ENCODE data around the gene CPLX1.
"Not testable (repeated sequence)": the region's sequence is repeated elsewhere in the genome, so short reads cannot be mapped to it uniquely, and the experiment has no call there.

Gene CPLX1

DNA sequence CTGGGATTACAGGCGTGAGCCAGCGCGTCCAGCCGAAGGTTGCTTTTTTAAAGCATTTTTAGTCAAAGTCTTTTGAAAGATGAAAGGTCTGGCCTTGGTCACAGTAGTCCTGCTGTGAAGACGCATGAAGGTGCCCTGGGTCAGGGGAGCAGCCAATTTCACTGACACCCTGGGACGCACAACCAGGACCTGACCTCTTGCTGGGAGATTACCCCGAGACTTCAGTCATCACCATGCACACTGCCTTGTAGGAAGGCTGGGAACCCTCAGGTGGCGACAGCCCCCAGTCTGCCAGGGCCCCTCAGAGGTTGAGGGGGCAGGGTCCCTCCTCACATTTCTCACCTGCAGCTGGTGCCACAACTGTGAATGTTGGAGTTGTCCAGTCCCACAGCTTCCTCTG lies 53.2 kb downstream of the CPLX1 start:
- DNase-seq = no peak

GRCh38 chr4:772118-772517 lies 53.8 kb downstream of the CPLX1 start:
- no peak for DNase-seq

GRCh38 chr4:771464-771863 lies 54.5 kb downstream of the CPLX1 start:
- no peak for DNase-seq

GRCh38 chr4:770022-770421 lies 55.9 kb downstream of the CPLX1 start:
- DNase-seq = no peak

- DNase-seq = no peak
Measured at GRCh38 chr4:769511-769910, 56.4 kb downstream of the CPLX1 start.

- no peak for DNase-seq
Measured at GRCh38 chr4:768995-769394, 56.9 kb downstream of the CPLX1 start.

GRCh38 chr4:768076-768475 lies 57.9 kb downstream of the CPLX1 start:
- DNase-seq = no peak

GRCh38 chr4:766559-767283 lies 59.2 kb downstream of the CPLX1 start:
- no peak for DNase-seq

- DNase-seq = no peak
Measured at GRCh38 chr4:766152-766515, 59.8 kb downstream of the CPLX1 start.

DNA sequence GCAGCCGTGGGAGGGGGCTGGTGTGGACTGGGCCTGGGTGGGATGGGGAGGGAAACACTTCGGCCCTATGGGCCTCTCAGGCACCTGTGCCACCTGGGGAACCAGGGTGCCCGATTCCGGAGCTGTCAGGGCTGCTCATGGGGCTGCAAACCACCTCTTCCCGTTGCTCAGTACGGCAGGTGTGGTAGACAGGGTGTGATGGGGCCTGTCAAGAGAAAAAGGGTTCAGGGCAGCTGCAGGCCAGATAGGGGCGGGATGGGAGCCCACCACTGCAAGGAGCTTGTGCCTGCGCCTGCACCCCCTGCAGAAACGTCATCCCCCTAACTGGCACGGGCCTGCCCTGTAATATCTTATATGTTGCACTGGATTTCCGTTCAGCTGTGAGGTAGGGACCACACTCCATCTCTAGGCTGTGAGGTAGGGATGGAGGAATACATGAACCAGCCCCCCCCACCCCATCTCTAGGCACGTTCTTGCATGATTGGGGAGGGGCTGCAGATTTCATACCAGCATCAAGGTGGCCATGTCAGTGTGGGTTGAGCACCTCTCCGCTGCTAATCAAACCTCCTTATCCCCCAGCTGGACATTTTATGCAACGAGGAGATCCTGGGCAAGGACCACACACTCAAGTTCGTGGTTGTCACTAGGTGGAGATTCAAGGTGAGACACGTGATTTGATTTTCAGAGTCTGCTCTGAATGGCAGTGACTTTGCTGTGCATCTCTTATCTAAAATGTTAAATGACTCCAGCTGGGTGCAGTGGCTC lies 61.3 kb downstream of the CPLX1 start:
- DNase-seq = no peak

DNA sequence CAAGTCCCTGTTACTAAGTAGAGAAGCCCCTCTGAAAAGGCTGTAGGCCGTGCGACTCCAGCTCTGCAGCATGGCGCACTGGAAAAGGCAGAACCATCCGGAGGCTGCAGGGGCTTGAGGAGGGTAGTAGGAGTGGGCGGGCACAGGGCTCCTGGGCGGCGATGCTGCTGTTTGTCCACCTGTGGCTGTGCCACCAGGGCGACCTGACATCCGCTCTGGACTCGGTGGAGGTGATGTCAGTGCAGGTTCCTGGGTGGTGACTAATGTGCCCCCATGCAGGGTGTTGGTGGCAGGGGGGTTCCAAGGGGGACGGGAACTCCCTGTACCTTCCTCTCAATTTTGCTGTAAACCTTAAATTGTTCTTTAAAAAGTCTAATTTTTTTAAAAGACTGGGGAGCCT lies 62.0 kb downstream of the CPLX1 start:
- no peak for DNase-seq

DNA sequence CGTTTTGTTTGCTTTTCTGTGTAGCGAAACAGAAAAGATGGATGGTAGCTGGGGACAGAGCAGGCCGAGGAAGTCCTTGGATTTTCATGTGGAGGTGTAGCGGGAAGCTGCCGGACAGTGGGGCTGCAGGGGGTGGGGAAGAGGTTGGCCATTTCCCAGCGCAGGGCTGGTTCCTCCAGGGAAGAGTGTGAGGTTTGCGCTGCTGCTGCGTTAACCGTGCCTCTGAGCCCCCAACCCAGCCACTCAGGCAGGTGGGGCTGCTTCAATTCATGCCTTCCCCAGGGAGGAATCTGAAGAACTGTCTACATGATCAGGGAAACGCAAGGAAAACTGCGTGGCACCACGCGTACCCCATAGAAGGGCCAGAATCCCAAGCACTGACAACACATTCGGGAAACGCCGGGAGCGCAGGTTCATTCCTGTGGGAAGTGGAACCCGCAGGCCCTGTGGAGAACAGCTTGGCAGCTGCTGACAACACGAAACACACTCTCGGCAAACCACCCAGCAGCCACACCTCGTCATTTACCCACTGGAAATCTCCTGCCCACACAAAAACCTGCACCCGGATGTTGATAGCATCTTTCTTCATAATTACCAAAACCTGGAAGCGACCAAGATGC lies 62.6 kb downstream of the CPLX1 start:
- no peak for DNase-seq

GRCh38 chr4:762211-763190 lies 63.4 kb downstream of the CPLX1 start:
- no peak for DNase-seq

GRCh38 chr4:761739-762138 lies 64.2 kb downstream of the CPLX1 start:
- DNase-seq = no peak

DNA sequence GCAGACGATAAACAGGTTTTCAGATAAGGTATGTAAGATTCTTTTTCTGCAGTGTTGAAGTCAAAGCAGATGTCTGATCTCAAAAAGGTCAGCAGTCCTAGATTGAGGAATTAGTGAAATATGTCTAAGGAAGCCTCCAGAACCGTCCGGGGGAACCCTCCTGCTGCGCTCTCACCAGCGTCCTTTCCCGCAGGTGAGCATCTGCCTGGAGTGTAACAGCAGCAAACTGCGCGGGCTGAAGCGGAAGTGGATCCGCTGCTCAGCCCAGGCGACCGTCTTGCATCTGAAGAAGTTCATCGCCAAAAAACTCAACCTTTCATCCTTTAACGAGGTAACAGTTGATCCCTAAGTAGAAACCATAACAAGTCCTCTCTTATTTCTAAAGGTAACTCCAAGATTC lies 64.8 kb downstream of the CPLX1 start:
- no peak for DNase-seq

DNA sequence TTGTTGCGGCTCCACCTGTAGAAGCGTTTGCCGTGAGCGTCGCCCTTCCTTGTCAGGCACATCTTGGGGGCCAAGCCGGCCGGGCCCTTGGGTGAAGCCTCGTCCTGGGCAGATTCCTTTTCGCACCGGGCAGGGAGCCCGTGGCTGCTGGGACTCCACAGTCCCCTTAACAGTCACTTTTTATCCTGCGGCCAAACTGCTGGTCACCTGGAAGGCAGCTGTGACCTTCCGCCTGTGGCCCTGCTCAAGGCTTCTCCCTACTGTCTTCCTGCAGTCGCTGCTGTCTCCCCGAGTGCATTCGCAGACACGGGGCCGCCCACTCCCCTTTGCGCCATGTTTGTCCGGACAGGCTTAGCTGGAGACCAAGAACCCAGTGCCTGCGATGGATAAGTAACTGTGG lies 65.3 kb downstream of the CPLX1 start:
- DNase-seq = no peak

GRCh38 chr4:759810-760209 lies 66.1 kb downstream of the CPLX1 start:
- DNase-seq = not testable (repeated sequence)

GRCh38 chr4:757111-757510 lies 68.8 kb downstream of the CPLX1 start:
- no peak for DNase-seq

GRCh38 chr4:754221-755120 lies 71.5 kb downstream of the CPLX1 start:
- no peak for DNase-seq

DNA sequence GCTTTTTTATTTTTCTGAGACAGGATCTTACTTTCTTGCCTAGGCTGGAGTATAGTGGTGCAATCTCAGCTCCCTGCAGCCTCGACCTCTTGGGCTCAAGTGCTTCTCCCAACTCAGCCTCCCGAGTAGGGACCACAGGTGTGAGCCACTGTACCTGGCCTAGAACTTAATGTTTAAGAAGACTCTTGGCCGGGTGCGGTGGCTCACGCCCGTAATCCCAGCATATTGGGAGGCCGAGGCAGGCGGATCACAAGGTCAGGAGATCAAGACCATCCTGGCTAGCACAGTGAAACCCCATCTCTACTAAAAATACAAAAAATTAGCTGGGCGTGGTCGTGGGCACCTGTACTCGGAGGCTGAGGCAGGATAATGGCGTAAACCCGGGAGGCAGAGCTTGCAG lies 72.7 kb downstream of the CPLX1 start:
- not testable (repeated sequence) for DNase-seq

DNA sequence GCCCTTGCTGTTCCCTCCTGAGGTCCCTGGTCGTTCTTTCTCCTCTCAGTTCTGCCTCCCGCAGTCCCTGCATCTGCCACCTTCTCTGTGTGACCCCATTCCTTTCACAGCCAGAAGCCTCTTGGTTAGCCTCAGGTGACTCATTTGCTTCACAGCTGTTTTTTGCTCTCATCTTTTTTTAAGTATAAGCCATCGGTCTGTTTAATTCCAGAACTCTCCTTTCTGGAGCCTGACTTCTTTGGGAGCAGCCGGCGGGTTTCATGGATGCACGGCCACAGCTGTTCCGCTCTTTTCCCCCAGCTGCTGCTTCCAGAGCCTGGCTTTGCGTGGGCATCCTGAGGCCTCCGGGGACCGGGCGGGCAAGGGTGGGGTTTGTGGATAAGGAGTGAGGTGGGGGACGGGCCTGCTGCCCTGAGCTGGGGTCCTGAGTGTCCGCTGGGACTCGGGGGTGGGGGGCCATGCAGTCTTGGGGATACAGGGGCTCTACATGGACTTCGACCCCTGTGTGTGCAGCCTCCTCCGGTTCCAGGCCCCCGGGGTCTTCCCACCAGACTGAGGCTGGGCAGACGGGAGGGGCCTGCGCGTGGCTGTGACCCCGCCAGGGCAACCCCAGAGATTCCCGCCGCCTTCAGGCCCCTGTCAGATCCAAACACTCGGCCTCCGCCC lies 73.6 kb downstream of the CPLX1 start:
- no peak for DNase-seq
